ENCODE data around the gene EXOSC10. TPM values are rescaled to one million over a fixed set of nuclear protein-coding genes. Genes with fewer than 3 reads are reported as not detected.
A peak's percentile ranks its signal among the peaks of the same experiment; 100 is the strongest.

Gene EXOSC10
- total RNA-seq = 10 to 100 TPM; 45.3 to 53.8 TPM
- 10 to 100 TPM; 16.9 to 90.5 TPM for polyA plus RNA-seq
- long read RNA-seq, donor 1, transcript EXOSC10-202 (25 exons, 2,808 nt) = major isoform, 125 of 202 reads
- long read RNA-seq, donor 1, partial matches to known transcripts = 47 of 202 reads
- long read RNA-seq, donor 1, other reads (novel, unspliced or antisense) = 29 of 202 reads
- long read RNA-seq, donor 2, transcript EXOSC10-202 (25 exons, 2,808 nt) = major isoform, 18 of 35 reads
- long read RNA-seq, donor 2, partial matches to known transcripts = 9 of 35 reads
- long read RNA-seq, donor 2, other reads (novel, unspliced or antisense) = 8 of 35 reads

DNA sequence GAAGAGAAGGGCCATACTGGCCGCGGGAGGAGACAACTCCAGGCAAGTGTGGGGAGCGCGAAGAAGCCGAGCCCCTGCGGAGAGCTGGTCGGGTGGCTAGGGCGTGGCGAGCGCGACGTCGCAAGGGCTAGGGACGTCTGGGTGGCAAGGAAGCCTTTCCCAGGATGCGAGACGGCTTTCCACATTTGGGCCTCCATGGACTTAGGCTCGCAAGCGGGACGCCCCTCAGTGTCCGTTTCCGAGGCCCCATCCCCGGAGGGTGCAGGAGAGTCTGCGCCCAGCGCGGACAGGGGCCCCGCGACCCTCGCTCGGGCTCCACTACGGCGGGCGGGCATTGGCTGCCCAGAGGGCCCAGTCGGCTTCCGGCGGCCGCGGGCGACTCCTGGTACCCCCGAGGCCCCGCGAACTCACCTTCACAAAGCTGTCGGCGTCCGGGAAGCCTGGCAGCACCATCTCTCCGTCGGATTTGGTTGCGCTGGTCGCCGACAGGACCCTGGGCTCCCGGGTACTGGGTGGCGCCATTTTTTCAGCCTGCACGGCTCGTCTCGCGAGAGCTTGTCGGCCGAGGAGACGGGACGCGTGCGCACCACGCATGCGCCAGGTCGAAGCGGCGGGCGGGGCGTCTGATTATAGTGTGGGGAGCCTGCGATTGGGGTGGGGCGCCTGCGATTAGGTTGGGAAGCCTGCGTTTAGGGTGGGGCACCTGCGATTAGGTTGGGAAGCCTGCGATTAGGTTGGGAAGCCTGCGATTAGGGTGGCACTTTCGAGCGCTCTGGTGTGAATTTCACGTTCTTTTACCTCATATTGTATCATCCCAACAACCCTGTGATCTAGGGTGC lies at the start of gene EXOSC10:
TSS of gene EXOSC10 (minus strand) at position 560 of the 839 bp plus-strand sequence. CDS start at position 522, 38 bp downstream.
- no peaks in the 10 kb centered on the region for H3K9me3 ChIP-seq (ENCODE audit: control insufficient read depth, low read length)
- H3K36me3 ChIP-seq (ENCODE audit: control insufficient read depth in 1 of 2, insufficient read depth in 2 of 2, low read length in 1 of 2) = peaks cover 0 to 3% of the 10 kb centered on the region in 2 donors
- 0% methylated on average over 78 of the region's 78 CpGs for WGBS, 2 donors
- H3K4me3 ChIP-seq (ENCODE audit: low read length in 2 of 2) = peak within 1 kb of the TSS; percentile 61 to 90
- ATAC-seq (ENCODE audit: low FRiP score) (peak; percentile 99), DNase-seq (peak; percentile 95 to 98)
- H3K27ac ChIP-seq (ENCODE audit: low read depth in 1 of 2, low read length in 2 of 2) = peak within 1 kb of the TSS in 1 of 2 donors; percentile 28
- intact Hi-C loops (cut with DNase I) = loop anchor here in 1 of 2 donors (5.0 kb wide), 1 partner anchor 58 kb away; no protein-coding TSS in a partner anchor
- H3K4me1 ChIP-seq (ENCODE audit: control insufficient read depth in 1 of 2, insufficient read depth in 2 of 2, low read length in 2 of 2) = no peaks in the 10 kb centered on the region
- H3K27me3 ChIP-seq (ENCODE audit: control insufficient read depth in 1 of 2, insufficient read depth in 2 of 2, low read length in 1 of 2) = no peaks in the 10 kb centered on the region

DNA sequence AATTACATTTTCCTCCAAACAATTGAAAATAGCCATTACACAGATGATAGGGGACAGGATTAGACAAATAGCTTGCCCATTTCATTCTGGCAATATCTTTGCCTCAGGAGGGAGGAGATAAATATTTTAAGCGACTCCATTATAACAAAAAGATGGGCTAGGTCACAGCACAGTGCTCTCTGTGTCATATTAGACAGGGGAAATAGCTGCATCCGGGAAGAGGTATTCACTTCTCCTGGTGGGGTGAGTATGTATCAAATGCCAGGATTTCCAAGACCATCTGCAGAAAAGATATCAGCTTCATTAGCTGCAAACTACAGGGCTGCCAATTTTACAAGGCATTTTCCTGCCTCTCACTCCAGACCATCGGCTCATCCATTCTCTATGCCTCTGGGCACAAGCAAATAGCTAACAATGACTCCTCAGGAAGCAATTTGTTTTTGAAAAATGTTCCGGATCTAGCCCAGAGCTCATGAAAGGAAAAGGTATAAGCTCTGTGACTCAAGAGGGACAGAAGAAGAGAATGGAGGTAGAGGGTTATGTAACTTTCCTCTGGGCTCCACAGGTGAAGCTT lies 47.6 kb upstream of the EXOSC10 start:
- peaks cover 3 to 10% of the 10 kb centered on the region in 2 donors for H3K36me3 ChIP-seq (ENCODE audit: control insufficient read depth in 1 of 2, insufficient read depth in 2 of 2, low read length in 1 of 2)
- WGBS, 2 donors = 89 to 90% methylated on average over 4 of the region's 4 CpGs
- H3K4me1 ChIP-seq (ENCODE audit: control insufficient read depth in 1 of 2, insufficient read depth in 2 of 2, low read length in 2 of 2) = peaks cover 4 to 11% of the 10 kb centered on the region in 2 donors
- no peaks in the 10 kb centered on the region for H3K27me3 ChIP-seq (ENCODE audit: control insufficient read depth in 1 of 2, insufficient read depth in 2 of 2, low read length in 1 of 2)
- ATAC-seq (ENCODE audit: low FRiP score) (no peak), DNase-seq (no peak)
- intact Hi-C loops (cut with DNase I) = no loop called here
- H3K27ac ChIP-seq (ENCODE audit: low read depth in 1 of 2, low read length in 2 of 2) = no peak overlapping the region
- H3K4me3 ChIP-seq (ENCODE audit: low read length in 2 of 2) = no peak overlapping the region
- no peaks in the 10 kb centered on the region for H3K9me3 ChIP-seq (ENCODE audit: control insufficient read depth, low read length)

DNA sequence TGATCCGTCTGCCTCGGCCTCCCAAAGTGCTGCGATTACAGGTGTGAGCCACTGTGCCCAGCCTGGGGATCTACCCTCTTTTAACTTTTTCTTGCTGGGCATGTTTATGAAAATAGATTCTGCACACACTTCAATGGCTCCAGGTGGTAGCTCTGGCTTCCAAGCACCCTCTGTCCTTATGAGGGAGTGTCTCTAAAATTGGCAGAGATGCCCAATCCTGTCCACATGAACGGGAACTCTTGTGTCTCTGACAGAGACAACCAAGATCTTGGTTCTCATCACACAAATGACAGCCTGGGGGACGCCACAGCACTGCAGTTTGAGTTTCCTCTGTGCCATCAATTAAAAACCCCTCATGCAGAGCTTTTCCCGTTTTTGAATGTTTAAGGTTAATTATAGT lies 46.1 kb upstream of the EXOSC10 start:
- no peak for DNase-seq
- intact Hi-C loops (cut with DNase I) = no loop called here
- WGBS, 2 donors = 93 to 97% methylated on average over 6 of the region's 6 CpGs

DNA sequence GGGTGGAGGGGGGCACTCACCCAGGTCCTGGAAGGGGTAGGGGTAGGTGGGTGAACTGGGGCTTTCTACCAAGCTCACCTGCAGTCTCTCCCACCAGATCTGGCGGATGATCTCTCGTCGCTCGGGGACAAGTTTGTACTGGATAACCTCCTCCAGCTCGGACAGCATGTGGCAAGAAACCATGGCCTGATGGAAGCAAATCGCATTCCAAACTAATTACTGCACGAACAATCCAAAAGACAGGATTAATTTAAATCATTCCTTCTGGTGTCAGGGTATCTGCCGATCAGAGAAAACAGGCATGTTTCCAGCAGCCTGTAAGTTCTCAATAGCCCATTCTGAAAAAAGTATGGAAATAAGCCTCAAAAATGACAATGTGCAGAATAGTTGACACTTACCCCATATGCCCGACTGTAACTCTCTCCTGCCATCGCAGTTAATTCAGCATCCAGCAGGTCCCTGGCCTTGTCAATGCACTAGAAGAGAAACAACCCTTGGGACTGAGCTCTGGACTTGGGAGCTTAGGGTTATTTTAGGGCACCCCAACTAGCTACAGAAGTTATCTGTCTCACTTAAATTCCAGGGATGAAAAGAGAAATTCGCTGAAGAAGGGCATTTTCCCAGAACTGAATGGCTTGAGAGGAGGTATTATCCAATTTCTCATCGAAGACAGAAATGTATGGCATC lies 45.0 kb upstream of the EXOSC10 start:
- H3K27ac ChIP-seq (ENCODE audit: low read depth in 1 of 2, low read length in 2 of 2) = peak overlapping the region in 1 of 2 donors; percentile 55
- intact Hi-C loops (cut with DNase I) = no loop called here

More for the DNA sequence above, 46.1 kb upstream of the EXOSC10 start:
- Histone ChIP-seq H3K4me1 (ENCODE audit: control insufficient read depth in 1 of 2, insufficient read depth in 2 of 2, low read length in 2 of 2) (peaks cover 0 to 9% of the 10 kb centered on the region in 2 donors), H3K9me3 (ENCODE audit: control insufficient read depth, low read length) (no peaks in the 10 kb centered on the region), H3K36me3 (ENCODE audit: control insufficient read depth in 1 of 2, insufficient read depth in 2 of 2, low read length in 1 of 2) (peaks cover 3 to 10% of the 10 kb centered on the region in 2 donors), H3K27me3 (ENCODE audit: control insufficient read depth in 1 of 2, insufficient read depth in 2 of 2, low read length in 1 of 2) (no peaks in the 10 kb centered on the region), H3K27ac (ENCODE audit: low read depth in 1 of 2, low read length in 2 of 2) (no peak overlapping the region), H3K4me3 (ENCODE audit: low read length in 2 of 2) (no peak overlapping the region)
- no peak for ATAC-seq (ENCODE audit: low FRiP score)

DNA sequence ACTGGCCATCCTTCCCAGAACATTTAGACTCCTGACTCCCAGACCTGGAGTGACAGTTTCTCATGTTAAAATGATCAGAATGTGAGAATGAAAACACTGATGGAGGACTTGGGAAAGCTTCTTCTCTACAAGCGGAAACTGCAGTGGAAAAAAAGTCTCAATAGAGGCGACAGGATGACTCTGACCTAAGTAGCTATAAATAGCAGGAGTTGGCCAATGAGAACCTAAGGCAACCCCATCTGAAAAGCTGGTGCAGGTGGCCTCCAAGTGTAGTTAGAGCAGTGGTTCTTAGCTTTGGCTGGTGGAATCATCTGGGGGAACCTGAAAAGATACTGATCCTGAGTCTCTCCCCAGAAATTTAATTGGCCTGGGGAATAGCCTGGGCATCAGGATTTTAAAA lies 44.2 kb upstream of the EXOSC10 start:
- peak overlapping the region; percentile 86 to 89 for H3K27ac ChIP-seq (ENCODE audit: low read depth in 1 of 2, low read length in 2 of 2)
- H3K9me3 ChIP-seq (ENCODE audit: control insufficient read depth, low read length) = no peaks in the 10 kb centered on the region
- peaks cover 0 to 9% of the 10 kb centered on the region in 2 donors for H3K4me1 ChIP-seq (ENCODE audit: control insufficient read depth in 1 of 2, insufficient read depth in 2 of 2, low read length in 2 of 2)
- peaks cover 5 to 9% of the 10 kb centered on the region in 2 donors for H3K36me3 ChIP-seq (ENCODE audit: control insufficient read depth in 1 of 2, insufficient read depth in 2 of 2, low read length in 1 of 2)
- ATAC-seq (ENCODE audit: low FRiP score) (no peak), DNase-seq (no peak)
- WGBS, 2 donors = 26 to 43% methylated on average over 2 of the region's 2 CpGs
- no peaks in the 10 kb centered on the region for H3K27me3 ChIP-seq (ENCODE audit: control insufficient read depth in 1 of 2, insufficient read depth in 2 of 2, low read length in 1 of 2)
- intact Hi-C loops (cut with DNase I) = no loop called here
- H3K4me3 ChIP-seq (ENCODE audit: low read length in 2 of 2) = no peak overlapping the region

More for the DNA sequence above, 45.0 kb upstream of the EXOSC10 start:
- Histone ChIP-seq H3K4me3 (ENCODE audit: low read length in 2 of 2) (no peak overlapping the region), H3K9me3 (ENCODE audit: control insufficient read depth, low read length) (no peaks in the 10 kb centered on the region), H3K27me3 (ENCODE audit: control insufficient read depth in 1 of 2, insufficient read depth in 2 of 2, low read length in 1 of 2) (no peaks in the 10 kb centered on the region), H3K4me1 (ENCODE audit: control insufficient read depth in 1 of 2, insufficient read depth in 2 of 2, low read length in 2 of 2) (peaks cover 0 to 9% of the 10 kb centered on the region in 2 donors), H3K36me3 (ENCODE audit: control insufficient read depth in 1 of 2, insufficient read depth in 2 of 2, low read length in 1 of 2) (peaks cover 3 to 10% of the 10 kb centered on the region in 2 donors)
- 78 to 80% methylated on average over 12 of the region's 12 CpGs for WGBS, 2 donors
- DNase-seq (no peak), ATAC-seq (ENCODE audit: low FRiP score) (no peak)

DNA sequence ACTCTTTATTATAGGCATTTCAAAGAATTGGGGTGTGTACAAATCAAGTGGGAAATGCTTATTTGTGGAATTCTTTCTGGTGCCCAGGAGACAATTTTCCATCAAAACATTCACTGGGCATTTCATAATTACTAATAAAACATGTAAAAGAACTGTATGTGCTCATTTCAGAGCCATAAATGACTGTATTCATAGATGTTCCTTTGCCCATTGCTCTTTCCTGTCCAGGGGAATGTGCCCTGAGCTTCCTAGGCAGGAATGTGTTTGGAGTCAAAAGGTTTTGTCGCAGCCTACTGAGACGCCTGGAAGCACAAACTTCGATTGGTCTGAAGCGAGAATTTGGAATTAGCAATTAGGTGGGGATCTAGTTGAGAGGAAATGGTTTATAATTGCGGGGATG lies 43.7 kb upstream of the EXOSC10 start:
- 89 to 95% methylated on average over 5 of the region's 5 CpGs for WGBS, 2 donors
- intact Hi-C loops (cut with DNase I) = no loop called here
- H3K4me3 ChIP-seq (ENCODE audit: low read length in 2 of 2) = no peak overlapping the region
- ATAC-seq (ENCODE audit: low FRiP score) (no peak), DNase-seq (no peak)
- H3K27me3 ChIP-seq (ENCODE audit: control insufficient read depth in 1 of 2, insufficient read depth in 2 of 2, low read length in 1 of 2) = no peaks in the 10 kb centered on the region
- H3K4me1 ChIP-seq (ENCODE audit: control insufficient read depth in 1 of 2, insufficient read depth in 2 of 2, low read length in 2 of 2) = peaks cover 0 to 9% of the 10 kb centered on the region in 2 donors
- peak overlapping the region; percentile 89 to 96 for H3K27ac ChIP-seq (ENCODE audit: low read depth in 1 of 2, low read length in 2 of 2)
- peaks cover 5 to 9% of the 10 kb centered on the region in 2 donors for H3K36me3 ChIP-seq (ENCODE audit: control insufficient read depth in 1 of 2, insufficient read depth in 2 of 2, low read length in 1 of 2)
- no peaks in the 10 kb centered on the region for H3K9me3 ChIP-seq (ENCODE audit: control insufficient read depth, low read length)

DNA sequence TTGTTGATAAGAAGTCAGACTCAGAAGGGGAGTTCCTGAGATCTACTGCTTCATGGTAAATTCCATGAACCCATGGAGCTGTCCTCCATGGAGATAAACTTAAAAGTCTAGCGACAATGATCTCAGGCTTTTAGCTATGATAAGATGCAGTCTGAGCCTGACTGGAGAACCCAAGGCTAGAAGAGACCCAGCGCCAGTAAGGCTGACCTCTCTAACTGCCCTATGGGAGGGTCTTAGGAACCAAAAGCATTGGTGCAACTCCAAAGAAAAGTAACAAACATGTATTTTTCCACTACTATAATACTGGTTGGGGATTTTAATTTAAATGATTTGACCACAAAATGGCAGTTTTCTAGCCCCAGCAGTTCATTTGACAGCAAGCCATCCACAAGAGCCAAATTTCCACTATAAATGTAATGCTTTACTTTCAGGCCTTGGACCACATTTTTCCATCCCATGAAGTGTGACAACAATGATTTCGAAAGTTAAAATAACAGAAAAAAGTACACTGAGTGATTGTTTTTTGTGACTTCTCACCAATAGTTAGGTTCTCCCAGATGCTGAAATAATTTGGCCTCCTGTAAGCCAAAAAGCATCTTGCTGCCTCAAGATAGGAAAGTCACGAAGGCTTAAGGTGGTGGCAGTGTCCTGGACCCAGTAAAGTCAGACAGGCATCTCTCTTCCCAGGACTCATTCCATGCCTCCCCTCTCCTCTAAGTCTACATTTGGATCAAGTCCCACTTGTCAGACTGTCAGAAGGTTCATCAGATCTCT lies 43.1 kb upstream of the EXOSC10 start:
- H3K4me3 ChIP-seq (ENCODE audit: low read length in 2 of 2) = no peak overlapping the region
- no peaks in the 10 kb centered on the region for H3K9me3 ChIP-seq (ENCODE audit: control insufficient read depth, low read length)
- DNase-seq (no peak), ATAC-seq (ENCODE audit: low FRiP score) (peak; percentile 60)
- peak overlapping the region; percentile 89 to 96 for H3K27ac ChIP-seq (ENCODE audit: low read depth in 1 of 2, low read length in 2 of 2)
- intact Hi-C loops (cut with DNase I) = no loop called here
- peaks cover 5 to 9% of the 10 kb centered on the region in 2 donors for H3K36me3 ChIP-seq (ENCODE audit: control insufficient read depth in 1 of 2, insufficient read depth in 2 of 2, low read length in 1 of 2)
- H3K4me1 ChIP-seq (ENCODE audit: control insufficient read depth in 1 of 2, insufficient read depth in 2 of 2, low read length in 2 of 2) = peaks cover 0 to 9% of the 10 kb centered on the region in 2 donors
- H3K27me3 ChIP-seq (ENCODE audit: control insufficient read depth in 1 of 2, insufficient read depth in 2 of 2, low read length in 1 of 2) = no peaks in the 10 kb centered on the region
- WGBS, 2 donors = 54 to 74% methylated on average over 4 of the region's 4 CpGs
